Astrocyte of the spinal cord (primary cell): ENCODE results near the gene FHL2.

ENCODE experiments used
- DNase-seq: peaks from one replicate; pipeline ENCODE4 v3.0.0; 2011; ENCODE audit warnings: low read depth, low spot score
- H3K4me3 ChIP-seq: 2 replicates; pipeline ENCODE4 v1.5.1; 2011; ENCODE audit warnings: low read depth, mild to moderate bottlenecking, low read length, moderate library complexity
- in situ Hi-C: cut with HindIII; loops from 2 replicates; pipeline ENCODE4 v1.10.0; 2017; ENCODE audit warnings: low sequenced_read_pairs
- TF ChIP-seq, protein P1 (sequence below): IDR thresholded peaks from 2 replicates; pipeline ENCODE4 v1.5.1; 2012; ENCODE audit warnings: low read depth, mild to moderate bottlenecking, low read length, inconsistent platforms

FHL2 gene

DNA sequence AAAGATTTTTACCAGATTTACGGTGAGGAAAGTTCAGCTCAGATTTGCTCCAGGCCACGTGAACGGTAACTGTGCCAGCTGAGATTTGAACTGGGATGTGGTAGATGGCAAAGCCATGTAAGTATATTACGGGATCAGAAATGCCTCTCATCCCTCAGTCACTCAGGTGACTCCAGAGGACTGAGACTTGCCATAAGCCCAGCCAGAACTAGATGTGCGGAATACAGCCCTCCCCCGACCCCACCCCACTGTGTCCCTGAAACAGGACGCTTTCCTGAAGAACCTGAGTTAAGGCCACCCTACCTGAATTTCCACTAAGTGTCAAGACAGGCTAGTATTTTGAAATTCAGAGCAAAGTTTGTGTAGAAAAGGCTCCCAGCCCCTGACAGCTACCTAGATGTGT is 1.3 kb upstream of the FHL2 start:
- TF ChIP-seq, protein P1, sequence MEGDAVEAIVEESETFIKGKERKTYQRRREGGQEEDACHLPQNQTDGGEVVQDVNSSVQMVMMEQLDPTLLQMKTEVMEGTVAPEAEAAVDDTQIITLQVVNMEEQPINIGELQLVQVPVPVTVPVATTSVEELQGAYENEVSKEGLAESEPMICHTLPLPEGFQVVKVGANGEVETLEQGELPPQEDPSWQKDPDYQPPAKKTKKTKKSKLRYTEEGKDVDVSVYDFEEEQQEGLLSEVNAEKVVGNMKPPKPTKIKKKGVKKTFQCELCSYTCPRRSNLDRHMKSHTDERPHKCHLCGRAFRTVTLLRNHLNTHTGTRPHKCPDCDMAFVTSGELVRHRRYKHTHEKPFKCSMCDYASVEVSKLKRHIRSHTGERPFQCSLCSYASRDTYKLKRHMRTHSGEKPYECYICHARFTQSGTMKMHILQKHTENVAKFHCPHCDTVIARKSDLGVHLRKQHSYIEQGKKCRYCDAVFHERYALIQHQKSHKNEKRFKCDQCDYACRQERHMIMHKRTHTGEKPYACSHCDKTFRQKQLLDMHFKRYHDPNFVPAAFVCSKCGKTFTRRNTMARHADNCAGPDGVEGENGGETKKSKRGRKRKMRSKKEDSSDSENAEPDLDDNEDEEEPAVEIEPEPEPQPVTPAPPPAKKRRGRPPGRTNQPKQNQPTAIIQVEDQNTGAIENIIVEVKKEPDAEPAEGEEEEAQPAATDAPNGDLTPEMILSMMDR, result no peak
- in situ Hi-C loops, result no loop called here
- H3K4me3 ChIP-seq, result no peak overlapping the region
- DNase-seq, result no peak

- in situ Hi-C loops, result no loop called here
- DNase-seq, result no peak
- TF ChIP-seq, protein P1, result no peak
- peak overlapping the region; percentile 25 for H3K4me3 ChIP-seq
Observed at GRCh38 chr2:105399207-105399861, 483 bp upstream of the FHL2 start.

DNA sequence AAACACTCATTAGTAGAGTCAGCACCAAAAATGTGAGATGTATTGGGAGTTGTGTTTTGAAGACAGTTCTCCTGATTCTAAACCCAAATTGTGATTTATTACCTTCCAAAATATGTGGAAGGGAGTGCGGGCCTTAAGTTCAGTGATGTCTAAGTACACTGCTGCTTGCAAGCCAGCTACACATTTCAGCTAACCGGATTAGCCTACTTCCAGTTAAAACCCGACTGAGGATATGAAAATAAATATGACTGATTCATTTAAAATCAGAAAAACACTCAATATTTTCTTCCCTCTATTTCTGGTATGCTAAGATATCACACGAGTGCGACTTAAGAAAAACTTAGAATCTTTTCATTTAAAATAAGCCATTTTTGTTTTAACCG is 907 bp downstream of the FHL2 start:
- DNase-seq, result peak; percentile 35
- peak overlapping the region; percentile 100 for H3K4me3 ChIP-seq
- in situ Hi-C loops, result no loop called here
- TF ChIP-seq, protein P1, result no peak

DNA sequence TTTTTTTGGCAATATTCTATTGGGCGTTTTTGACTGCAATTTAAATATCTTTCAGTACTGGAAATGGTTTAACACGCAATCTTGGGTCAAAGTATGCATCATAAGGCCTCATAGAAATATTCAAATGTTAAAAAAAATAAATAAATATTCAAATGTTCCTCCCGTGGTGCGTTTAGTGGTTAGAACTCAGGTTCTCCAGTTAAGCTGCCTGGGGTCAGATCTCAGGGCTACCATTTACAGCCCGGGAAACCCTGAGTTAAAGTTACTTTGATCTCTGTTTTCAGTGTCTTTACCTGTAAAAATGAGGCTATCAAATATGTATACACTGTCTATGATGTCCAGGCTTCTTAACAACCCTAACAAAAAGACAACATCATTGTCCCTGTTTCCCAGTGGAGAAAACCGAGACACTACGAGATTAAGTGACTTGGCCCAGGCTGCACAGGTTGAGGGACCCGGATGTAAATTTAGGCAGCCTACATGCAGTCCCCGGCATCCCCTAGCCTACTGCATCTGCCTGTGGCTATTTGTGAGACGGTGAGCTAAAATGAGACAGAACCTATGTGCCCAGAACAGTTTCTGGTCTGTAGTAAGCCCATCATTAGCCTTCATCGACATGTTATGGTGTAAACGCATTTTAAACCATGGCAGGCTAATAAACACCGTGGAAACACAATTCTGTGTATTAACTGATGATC is 1.7 kb downstream of the FHL2 start:
- peak overlapping the region; percentile 100 for H3K4me3 ChIP-seq
- in situ Hi-C loops, result no loop called here
- TF ChIP-seq, protein P1, result no peak
- DNase-seq, result no peak

- in situ Hi-C loops, result no loop called here
- TF ChIP-seq, protein P1, result no peak
Observed at GRCh38 chr2:105396254-105397024, 2.4 kb downstream of the FHL2 start.

DNA sequence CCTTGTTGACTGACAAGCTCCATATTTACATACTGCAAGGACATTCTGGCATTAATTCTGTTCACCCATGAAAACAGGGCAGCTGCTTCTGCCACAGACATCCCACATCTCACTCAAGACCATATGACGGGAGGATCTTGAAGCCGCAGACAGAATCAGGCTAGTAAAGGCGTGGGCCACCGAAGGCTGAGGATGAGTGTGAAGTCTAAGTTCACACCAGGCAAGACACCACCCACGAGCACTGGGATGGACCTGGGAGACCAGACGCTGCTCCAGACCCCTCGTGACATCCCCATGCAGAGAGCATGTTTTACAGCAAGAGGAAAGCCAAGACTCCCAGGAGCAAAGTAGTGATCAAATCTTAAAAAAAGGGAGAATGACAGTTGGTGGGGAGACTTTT is 3.2 kb downstream of the FHL2 start:
- DNase-seq, result no peak
- TF ChIP-seq, protein P1, result no peak
- in situ Hi-C loops, result no loop called here
- H3K4me3 ChIP-seq, result peak overlapping the region; percentile 100

More at GRCh38 chr2:105396254-105397024, 2.4 kb downstream of the FHL2 start:
- peak; percentile 96 for DNase-seq
- peak overlapping the region; percentile 100 for H3K4me3 ChIP-seq
